H1 (cell line): Measurements from ENCODE around the gene NFASC. TPM values are rescaled to one million over a fixed set of nuclear protein-coding genes. Genes with fewer than 3 reads are reported as not detected.

Experiments used
- CTCF ChIA-PET: fragments of 300-600 bp; sonication (Branson Sonifier 250); formaldehyde crosslinking; loops from one replicate; lab custom pipeline; 2021; ENCODE audit not compliant: partially characterized antibody; lab: Charles Lee
- POLR2A ChIA-PET: fragments of 300-600 bp; sonication (Branson Sonifier 250); formaldehyde crosslinking; loops from one replicate; lab custom pipeline; 2021; ENCODE audit warnings: inconsistent platforms; ENCODE audit not compliant: partially characterized antibody; lab: Charles Lee
- DNase-seq, 2 experiments: peaks; one replicate each; pipeline versions ENCODE4 v3.0.0 to v3.0.0-alpha.2; 2010 to 2022; ENCODE audit warnings: low spot score in 2 of 2, low read depth in 1 of 2, mixed read lengths in 1 of 2
- FAIRE-seq: peaks from 2 replicates; lab custom pipeline; 2011; peaks lifted over from hg19 to GRCh38; lab: Jason Lieb, UNC
- H2AFZ ChIP-seq: 2 replicates; pipeline ENCODE4 v1.8.1; 2012; ENCODE audit warnings: low read length, inconsistent platforms
- H2AK5ac ChIP-seq: 2 replicates; pipeline ENCODE4 v1.6.1; 2013; ENCODE audit warnings: low read depth, low read length
- H2BK120ac ChIP-seq: replicated peaks from 2 replicates; pipeline ENCODE3; 2013; ENCODE audit warnings: low read depth, low read length, inconsistent platforms
- H2BK12ac ChIP-seq: 2 replicates; pipeline ENCODE4 v1.6.1; 2013; ENCODE audit warnings: low read depth, low read length
- H2BK15ac ChIP-seq: 2 replicates; pipeline ENCODE4 v1.6.1; 2013; ENCODE audit warnings: low read length
- H2BK20ac ChIP-seq: 2 replicates; pipeline ENCODE4 v1.6.1; 2013; ENCODE audit warnings: low read length
- H2BK5ac ChIP-seq: 2 replicates; pipeline ENCODE4 v1.6.1; 2013; ENCODE audit warnings: low read depth, low read length
- H3K14ac ChIP-seq: 2 replicates; pipeline ENCODE4 v1.6.1; 2013; ENCODE audit warnings: inconsistent platforms; ENCODE audit not compliant: insufficient read length
- H3K18ac ChIP-seq: 2 replicates; pipeline ENCODE4 v1.6.1; 2013; ENCODE audit warnings: low read length; ENCODE audit errors: extremely low read depth
- H3K23ac ChIP-seq: 2 replicates; pipeline ENCODE4 v1.6.1; 2013; ENCODE audit warnings: inconsistent platforms; ENCODE audit not compliant: insufficient read length
- H3K23me2 ChIP-seq: 2 replicates; pipeline ENCODE4 v1.6.1; 2013; ENCODE audit warnings: low read depth, low read length
- H3K27ac ChIP-seq: 2 replicates; pipeline ENCODE4 v1.6.1; 2011; ENCODE audit warnings: low read depth, low read length, inconsistent platforms
- H3K27me3 ChIP-seq, 4 experiments: replicated peaks in 1 of 4; 1 replicate in 1 of 4; 2 replicates in 3 of 4; pipeline versions ENCODE4 v1.6.1 to v1.8.1; 2011 to 2013; ENCODE audit warnings: low read length in 3 of 4, mild to moderate bottlenecking in 3 of 4, inconsistent platforms in 2 of 4, mixed read lengths in 2 of 4, moderate library complexity in 1 of 4; ENCODE audit not compliant: control insufficient read depth in 3 of 4, insufficient read depth in 3 of 4; ENCODE audit errors: extremely low read depth in 1 of 4
- H3K36me3 ChIP-seq, 4 experiments: 2 replicates each; pipeline versions ENCODE4 v1.6.1 to v1.8.1; 2011 to 2013; ENCODE audit warnings: mild to moderate bottlenecking in 4 of 4, low read length in 3 of 4, moderate library complexity in 2 of 4, control low read depth in 1 of 4, inconsistent platforms in 1 of 4; ENCODE audit not compliant: insufficient read depth in 4 of 4, control insufficient read depth in 2 of 4
- H3K4ac ChIP-seq: replicated peaks from 2 replicates; pipeline ENCODE3; 2013; ENCODE audit warnings: low read length, low read depth, mixed read lengths, inconsistent platforms; ENCODE audit not compliant: insufficient read length
- H3K4me1 ChIP-seq, 4 experiments: replicated peaks in 1 of 4; 1 replicate in 1 of 4; 2 replicates in 3 of 4; pipeline versions ENCODE4 v1.6.1 to v1.8.1; 2011 to 2013; ENCODE audit warnings: low read length in 3 of 4, inconsistent platforms in 2 of 4, mixed read lengths in 1 of 4; ENCODE audit not compliant: insufficient read depth in 4 of 4, control insufficient read depth in 3 of 4
- H3K4me2 ChIP-seq, 2 experiments: 2 replicates each; pipeline versions ENCODE4 v1.6.1 to v1.8.1; 2011 to 2013; ENCODE audit warnings: low read depth in 2 of 2, low read length in 2 of 2, control low read depth in 1 of 2, inconsistent platforms in 1 of 2, mild to moderate bottlenecking in 1 of 2; ENCODE audit not compliant: insufficient read depth in 1 of 2
- H3K4me3 ChIP-seq, 4 experiments: fragments of 200-600, 300-600 bp in 1 of 4; sonication (generic), shearing (Covaris generic), sonication (Bioruptor Twin) in 1 of 4; 2 replicates each; pipeline versions ENCODE4 v1.5.1 to v1.8.1; 2011 to 2016; ENCODE audit warnings: low read length in 4 of 4, low read depth in 3 of 4, control low read depth in 2 of 4, inconsistent platforms in 2 of 4, mild to moderate bottlenecking in 2 of 4, mixed read lengths in 1 of 4, moderate library complexity in 1 of 4; ENCODE audit not compliant: insufficient read depth in 2 of 4; ENCODE audit errors: extremely low read depth in 1 of 4
- H3K56ac ChIP-seq: replicated peaks from 2 replicates; pipeline ENCODE3; 2013; ENCODE audit warnings: low read depth, mild to moderate bottlenecking, mixed read lengths, low read length, inconsistent platforms; ENCODE audit not compliant: insufficient read length
- H3K79me1 ChIP-seq: 2 replicates; pipeline ENCODE4 v1.6.1; 2013; ENCODE audit warnings: low read depth, low read length, control low read depth
- H3K79me2 ChIP-seq, 2 experiments: 2 replicates each; pipeline versions ENCODE4 v1.6.1 to v1.8.1; 2012 to 2013; ENCODE audit warnings: low read length in 2 of 2, mild to moderate bottlenecking in 2 of 2, inconsistent platforms in 1 of 2; ENCODE audit not compliant: insufficient read depth in 2 of 2, control insufficient read depth in 1 of 2
- H3K9ac ChIP-seq, 4 experiments: replicated peaks in 1 of 4; 1 replicate in 1 of 4; 2 replicates in 3 of 4; pipeline versions ENCODE4 v1.6.1 to v1.8.1; 2011 to 2013; ENCODE audit warnings: low read depth in 3 of 4, low read length in 3 of 4, control low read depth in 2 of 4, mild to moderate bottlenecking in 2 of 4, moderate library complexity in 2 of 4, inconsistent platforms in 1 of 4; ENCODE audit errors: extremely low read depth in 1 of 4
- H3K9me3 ChIP-seq, 2 experiments: 2 replicates each; pipeline versions ENCODE4 v1.6.1 to v1.8.1; 2012 to 2013; ENCODE audit warnings: mild to moderate bottlenecking in 2 of 2, moderate library complexity in 2 of 2, control low read depth in 1 of 2, inconsistent platforms in 1 of 2, low read depth in 1 of 2, low read length in 1 of 2, mixed read lengths in 1 of 2; ENCODE audit not compliant: insufficient read depth in 2 of 2
- H4K20me1 ChIP-seq, 2 experiments: replicated peaks in 1 of 2; 2 replicates each; pipeline versions ENCODE3 to v1.8.1; 2011 to 2013; ENCODE audit warnings: inconsistent platforms in 2 of 2, low read length in 2 of 2, mild to moderate bottlenecking in 1 of 2; ENCODE audit not compliant: insufficient read depth in 2 of 2, control insufficient read depth in 1 of 2
- H4K5ac ChIP-seq: 2 replicates; pipeline ENCODE4 v1.6.1; 2013; ENCODE audit warnings: low read length, low read depth, mixed read lengths, inconsistent platforms; ENCODE audit not compliant: insufficient read length
- H4K8ac ChIP-seq: 2 replicates; pipeline ENCODE4 v1.8.0; 2013; ENCODE audit warnings: mild to moderate bottlenecking, moderate library complexity, low read length, inconsistent platforms; ENCODE audit not compliant: insufficient read depth; ENCODE audit errors: extremely low read depth
- H4K91ac ChIP-seq: replicated peaks from 2 replicates; pipeline ENCODE3; 2013; ENCODE audit warnings: low read length, mixed read lengths, inconsistent platforms; ENCODE audit not compliant: insufficient read length
- BACH1 ChIP-seq: IDR thresholded peaks from 2 replicates; pipeline ENCODE4 v1.6.1; 2012; ENCODE audit warnings: low read length, improper control_type of control experiment
- HDAC2 ChIP-seq, 2 experiments: fragments of 300-600 bp in 1 of 2; sonication (generic) in 1 of 2; IDR thresholded peaks; 2 replicates each; pipeline ENCODE4 v1.6.1; 2011 to 2012; ENCODE audit warnings: low read depth in 2 of 2, low read length in 2 of 2, mild to moderate bottlenecking in 2 of 2, moderate library complexity in 2 of 2, borderline replicate concordance in 1 of 2, inconsistent platforms in 1 of 2
- JUN ChIP-seq: IDR thresholded peaks from 2 replicates; pipeline ENCODE4 v1.6.1; 2011; ENCODE audit warnings: low read depth, mild to moderate bottlenecking, improper control_type of control experiment, low read length
- KDM1A ChIP-seq: fragments of 200-600, 300-600 bp; sonication (generic); IDR thresholded peaks from 2 replicates; pipeline ENCODE4 v1.7.1; 2016; ENCODE audit warnings: mild to moderate bottlenecking, low read length, borderline replicate concordance
- KDM5A ChIP-seq: fragments of 200-600 bp; IDR thresholded peaks from 2 replicates; pipeline ENCODE4 v1.7.1; 2012; ENCODE audit warnings: mild to moderate bottlenecking, low read length, inconsistent platforms, mixed read lengths
- NANOG ChIP-seq: IDR thresholded peaks from 2 replicates; pipeline ENCODE4 v1.6.1; 2011; ENCODE audit warnings: low read length, low read depth, mild to moderate bottlenecking, inconsistent platforms; ENCODE audit not compliant: insufficient read depth, poor library complexity, severe bottlenecking
- RAD21 ChIP-seq, 2 experiments: IDR thresholded peaks in 1 of 2; conservative IDR thresholded peaks in 1 of 2; 2 replicates each; pipeline ENCODE4 v1.6.1; 2011; ENCODE audit warnings: low read depth in 2 of 2, low read length in 2 of 2, improper control_type of control experiment in 1 of 2, inconsistent platforms in 1 of 2, mild to moderate bottlenecking in 1 of 2, moderate library complexity in 1 of 2
- RFX5 ChIP-seq: IDR thresholded peaks from 2 replicates; pipeline ENCODE4 v1.6.1; 2011; ENCODE audit warnings: low read depth, low read length, improper control_type of control experiment, borderline replicate concordance
- SIX5 ChIP-seq: IDR thresholded peaks from 2 replicates; pipeline ENCODE4 v1.6.1; 2011; ENCODE audit warnings: mild to moderate bottlenecking, low read depth, low read length
- WGBS, 2 experiments: shearing (Covaris generic) in 1 of 2; methylation state at CpG; one replicate each; pipeline versions ENCODE4 v1.1.6 to v1.1.7; 2013 to 2015; ENCODE audit warnings: low lambda C conversion rate in 2 of 2, mixed read lengths in 2 of 2, inconsistent platforms in 1 of 2, low coverage in 1 of 2, missing lambda C conversion rate in 1 of 2; ENCODE audit not compliant: insufficient replicate concordance in 2 of 2, insufficient coverage in 1 of 2, insufficient read length in 1 of 2; ENCODE audit errors: extremely low coverage in 1 of 2, missing lambda C conversion rate in 1 of 2; 5-methylcytosine and 5-hydroxymethylcytosine counted together
- polyA plus RNA-seq, 7 experiments: library from polyadenylated mRNA; depleted of rRNA in 3 of 7; stranded (reverse) in 5 of 7; unstranded in 2 of 7; fragments of >200 nt in 5 of 7; fragments of 200-250 nt in 2 of 7; gene quantifications; 1 replicate in 5 of 7; 2 replicates in 1 of 7; 4 replicates in 1 of 7; pipeline versions ENCODE4 v1.2.1 to v1.2.3, GENCODE V29; 2011 to 2013; ENCODE audit warnings: missing spikeins in 2 of 7, mixed read lengths in 2 of 7
- total RNA-seq: library from RNA; stranded (reverse); fragmentation: NEBNext Ultra II Directional; extraction: Animal tissue kit (Norgen Biotek cat#: 25700); gene quantifications from 2 replicates; pipeline ENCODE4 v1.2.1, GENCODE V29; 2021

NFASC gene
- total and polyA plus RNA-seq, 2 of the 8 experiments (the other 6 are each of a cell fraction or from before 2014, with no cell fraction given), result 5.0 to 15.2 TPM

DNA sequence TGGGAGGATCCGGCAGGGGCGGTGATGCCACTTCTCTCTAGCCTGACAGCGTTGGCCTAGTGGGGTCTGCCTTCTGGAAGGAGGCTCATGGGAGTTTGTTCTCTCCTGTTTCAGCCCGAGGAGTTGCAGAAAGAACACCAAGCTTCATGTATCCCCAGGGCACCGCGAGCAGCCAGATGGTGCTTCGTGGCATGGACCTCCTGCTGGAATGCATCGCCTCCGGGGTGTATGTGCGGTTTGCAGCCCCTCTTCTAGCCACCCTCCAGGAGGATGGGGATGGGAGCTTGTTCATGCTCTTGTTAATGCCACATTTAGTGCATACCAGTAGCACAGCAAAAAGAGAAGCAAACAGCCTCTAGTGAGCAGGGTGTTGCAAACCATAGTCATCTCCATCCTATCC is 97.5 kb downstream of the NFASC start:
- no peak overlapping the region for H3K4me3 ChIP-seq
- no peak for DNase-seq
- TF ChIP-seq KDM5A, result no peak
- no peak for TF ChIP-seq NANOG
- TF ChIP-seq HDAC2 (IDR thresholded peaks at IDR 0.05; ENCODE audit: borderline replicate concordance in 1 of 2, low read depth in 2 of 2, low read length in 2 of 2), result no peak
- TF ChIP-seq RAD21 (IDR thresholded peaks at IDR 0.05 in 1 of 2, conservative IDR thresholded peaks at IDR 0.05 in 1 of 2; ENCODE audit: low read depth in 2 of 2, low read length in 2 of 2), result no peak
- no peak for TF ChIP-seq KDM1A
- no peak for TF ChIP-seq SIX5
- TF ChIP-seq BACH1, result no peak
- no peak for TF ChIP-seq RFX5
- no peak for TF ChIP-seq JUN
- ChIA-PET POLR2A (interaction anchor here (0.6 kb wide), 1 partner anchor 375 kb away, joined by 3 read pairs; no protein-coding TSS in a partner anchor), CTCF (interaction anchor here (0.7 to 13.0 kb wide), 11 partner anchors 7 to 358 kb away, joined by 3 to 112 read pairs (median 4); no protein-coding TSS in a partner anchor)
- H2AFZ ChIP-seq, result no peak overlapping the region
- H2BK15ac ChIP-seq, result no peak overlapping the region
- H4K20me1 ChIP-seq, result no peaks in the 10 kb centered on the region
- H3K9me3 ChIP-seq, result no peaks in the 10 kb centered on the region
- no peak overlapping the region for H2BK120ac ChIP-seq
- no peaks in the 10 kb centered on the region for H3K79me2 ChIP-seq
- H3K4me2 ChIP-seq, result no peak overlapping the region
- H3K4ac ChIP-seq, result no peak overlapping the region
- no peak overlapping the region for H2BK20ac ChIP-seq
- no peak overlapping the region for H3K56ac ChIP-seq
- H3K23ac ChIP-seq, result no peak overlapping the region
- H3K23me2 ChIP-seq, result no peaks in the 10 kb centered on the region
- no peak overlapping the region for H3K18ac ChIP-seq
- no peak overlapping the region for H4K91ac ChIP-seq
- no peak overlapping the region for H2BK5ac ChIP-seq
- no peak overlapping the region for H3K14ac ChIP-seq
- no peak for FAIRE-seq
- no peak overlapping the region for H3K27ac ChIP-seq
- no peak overlapping the region for H3K9ac ChIP-seq
- H2BK12ac ChIP-seq, result no peak overlapping the region
- H2AK5ac ChIP-seq, result no peak overlapping the region
- no peaks in the 10 kb centered on the region for H3K4me1 ChIP-seq
- H3K27me3 ChIP-seq, result no peaks in the 10 kb centered on the region
- WGBS, 2 experiments, result 93% methylated on average over 10 of the region's 10 CpGs; no CpG with 5 or more reads in 1 of the 2 experiments
- no peak overlapping the region; the same call in 1 of the 2 replicates for H4K8ac ChIP-seq
- H3K79me1 ChIP-seq, result no peaks in the 10 kb centered on the region
- H4K5ac ChIP-seq, result no peak overlapping the region
- H3K36me3 ChIP-seq, result no peaks in the 10 kb centered on the region
